ENCODE data around the gene CBLC. TPM values are rescaled to one million over a fixed set of nuclear protein-coding genes. Genes with fewer than 3 reads are reported as not detected.

CBLC gene
- total RNA-seq, 1 donor from 2014 or later: 42.2 TPM

DNA sequence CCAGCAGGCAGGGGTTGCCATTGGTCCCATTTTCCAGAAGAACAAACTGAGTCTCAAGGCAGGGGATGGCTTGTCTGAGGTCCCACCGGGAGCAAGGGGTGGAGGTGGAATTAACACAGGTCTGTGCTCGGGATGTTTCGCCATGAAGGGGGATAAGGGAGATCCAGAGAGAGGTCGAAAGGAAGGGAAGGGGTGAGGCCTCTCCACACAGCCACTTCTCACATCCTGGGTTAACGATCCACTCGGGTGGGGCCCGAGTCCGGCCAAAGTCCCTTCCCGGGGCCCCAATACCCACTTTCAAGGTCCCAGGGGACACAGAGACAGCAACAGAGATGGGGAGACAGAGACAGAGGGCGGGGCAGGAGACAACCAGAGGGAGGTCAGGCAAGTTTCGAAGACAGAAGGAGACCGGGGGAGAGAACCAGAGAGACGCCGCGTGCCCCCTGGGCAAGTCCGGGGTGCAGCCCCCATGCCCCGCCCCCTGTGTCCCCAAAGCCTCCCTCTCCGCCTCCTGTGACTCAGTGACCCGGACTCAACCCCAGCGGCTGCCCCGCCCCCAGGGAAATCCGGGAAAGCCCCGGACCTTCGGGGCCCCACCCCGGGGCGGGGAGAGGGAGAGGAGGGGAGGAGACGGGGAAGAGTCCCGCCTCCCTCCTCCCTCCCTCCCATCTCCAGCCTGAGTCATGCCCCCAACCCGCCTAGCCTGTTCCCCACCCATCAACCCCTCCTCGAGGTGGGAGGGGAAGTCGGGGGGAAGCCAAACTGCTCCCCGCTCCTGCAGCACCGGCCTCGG, 30.5 kb upstream of the CBLC start:
- Histone ChIP-seq H3K9me3 (no peaks in the 10 kb centered on the region), H3K27ac (peak overlapping the region; percentile 93), H3K36me3 (peaks cover 0 to 6% of the 10 kb centered on the region in 2 donors), H3K4me1 (peaks cover 75% of the 10 kb centered on the region), H3K4me3 (peak overlapping the region; percentile 63 to 87), H3K27me3 (no peaks in the 10 kb centered on the region)
- peak in 1 of 2 donors; percentile 70 for TF ChIP-seq POLR2A (IDR thresholded peaks at IDR 0.05)
- TF ChIP-seq, protein P1, sequence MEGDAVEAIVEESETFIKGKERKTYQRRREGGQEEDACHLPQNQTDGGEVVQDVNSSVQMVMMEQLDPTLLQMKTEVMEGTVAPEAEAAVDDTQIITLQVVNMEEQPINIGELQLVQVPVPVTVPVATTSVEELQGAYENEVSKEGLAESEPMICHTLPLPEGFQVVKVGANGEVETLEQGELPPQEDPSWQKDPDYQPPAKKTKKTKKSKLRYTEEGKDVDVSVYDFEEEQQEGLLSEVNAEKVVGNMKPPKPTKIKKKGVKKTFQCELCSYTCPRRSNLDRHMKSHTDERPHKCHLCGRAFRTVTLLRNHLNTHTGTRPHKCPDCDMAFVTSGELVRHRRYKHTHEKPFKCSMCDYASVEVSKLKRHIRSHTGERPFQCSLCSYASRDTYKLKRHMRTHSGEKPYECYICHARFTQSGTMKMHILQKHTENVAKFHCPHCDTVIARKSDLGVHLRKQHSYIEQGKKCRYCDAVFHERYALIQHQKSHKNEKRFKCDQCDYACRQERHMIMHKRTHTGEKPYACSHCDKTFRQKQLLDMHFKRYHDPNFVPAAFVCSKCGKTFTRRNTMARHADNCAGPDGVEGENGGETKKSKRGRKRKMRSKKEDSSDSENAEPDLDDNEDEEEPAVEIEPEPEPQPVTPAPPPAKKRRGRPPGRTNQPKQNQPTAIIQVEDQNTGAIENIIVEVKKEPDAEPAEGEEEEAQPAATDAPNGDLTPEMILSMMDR (IDR thresholded peaks at IDR 0.05): no peak
- TF ChIP-seq POLR2AphosphoS5 (IDR thresholded peaks at IDR 0.05; ENCODE audit: insufficient read depth in 1 of 2, low read depth in 1 of 2): peak; percentile 91 to 95
- intact Hi-C loops (cut with DNase I): no loop called here
- peak; percentile 99 for DNase-seq (ENCODE audit: extremely low spot score in 2 of 2)

DNA sequence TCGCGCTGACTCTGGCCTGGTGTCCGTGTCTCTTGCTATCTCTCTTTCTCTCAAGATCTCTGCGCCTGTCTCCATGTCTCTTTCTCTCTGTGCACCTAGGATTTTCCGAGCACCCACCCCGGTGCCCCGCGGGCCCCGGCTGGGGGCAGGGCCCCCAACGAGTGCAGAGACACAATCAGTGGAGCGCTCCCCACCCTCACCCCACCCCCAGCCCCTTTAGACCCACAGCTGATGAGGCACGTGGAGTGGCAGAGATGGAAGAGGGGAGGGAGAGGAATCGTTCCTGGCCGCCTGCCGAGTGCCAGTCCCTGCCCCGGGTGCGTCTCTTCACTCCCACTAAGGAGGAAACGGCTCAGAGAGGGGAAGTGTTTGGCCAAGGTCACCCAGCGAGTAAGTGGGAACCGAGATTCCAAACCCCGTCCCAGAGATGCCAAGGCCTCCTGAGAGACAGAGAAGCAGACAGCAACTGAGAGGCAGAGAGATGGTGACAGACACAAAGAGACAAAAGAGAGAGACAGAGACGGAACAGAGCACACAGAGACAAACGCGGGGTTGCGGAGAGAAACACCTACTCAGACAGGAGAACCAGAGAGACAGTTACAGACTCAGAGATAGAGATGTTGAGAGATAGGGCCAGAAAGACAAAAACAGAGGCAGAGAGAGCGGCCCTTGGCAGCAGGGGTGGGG, 29.8 kb upstream of the CBLC start:
- Histone ChIP-seq H3K36me3 (peaks cover 0 to 6% of the 10 kb centered on the region in 2 donors), H3K4me3 (peak overlapping the region; percentile 63 to 87), H3K9me3 (no peaks in the 10 kb centered on the region), H3K27ac (peak overlapping the region; percentile 93), H3K27me3 (no peaks in the 10 kb centered on the region), H3K4me1 (peaks cover 75% of the 10 kb centered on the region)
- DNase-seq (ENCODE audit: extremely low spot score in 2 of 2): no peak
- TF ChIP-seq POLR2AphosphoS5 (IDR thresholded peaks at IDR 0.05; ENCODE audit: insufficient read depth in 1 of 2, low read depth in 1 of 2) (peak; percentile 9 to 35), POLR2A (IDR thresholded peaks at IDR 0.05) (no peak)
- intact Hi-C loops (cut with DNase I): loop anchor here (1.0 kb wide), 1 partner anchor 9 kb away; no protein-coding TSS in a partner anchor

DNA sequence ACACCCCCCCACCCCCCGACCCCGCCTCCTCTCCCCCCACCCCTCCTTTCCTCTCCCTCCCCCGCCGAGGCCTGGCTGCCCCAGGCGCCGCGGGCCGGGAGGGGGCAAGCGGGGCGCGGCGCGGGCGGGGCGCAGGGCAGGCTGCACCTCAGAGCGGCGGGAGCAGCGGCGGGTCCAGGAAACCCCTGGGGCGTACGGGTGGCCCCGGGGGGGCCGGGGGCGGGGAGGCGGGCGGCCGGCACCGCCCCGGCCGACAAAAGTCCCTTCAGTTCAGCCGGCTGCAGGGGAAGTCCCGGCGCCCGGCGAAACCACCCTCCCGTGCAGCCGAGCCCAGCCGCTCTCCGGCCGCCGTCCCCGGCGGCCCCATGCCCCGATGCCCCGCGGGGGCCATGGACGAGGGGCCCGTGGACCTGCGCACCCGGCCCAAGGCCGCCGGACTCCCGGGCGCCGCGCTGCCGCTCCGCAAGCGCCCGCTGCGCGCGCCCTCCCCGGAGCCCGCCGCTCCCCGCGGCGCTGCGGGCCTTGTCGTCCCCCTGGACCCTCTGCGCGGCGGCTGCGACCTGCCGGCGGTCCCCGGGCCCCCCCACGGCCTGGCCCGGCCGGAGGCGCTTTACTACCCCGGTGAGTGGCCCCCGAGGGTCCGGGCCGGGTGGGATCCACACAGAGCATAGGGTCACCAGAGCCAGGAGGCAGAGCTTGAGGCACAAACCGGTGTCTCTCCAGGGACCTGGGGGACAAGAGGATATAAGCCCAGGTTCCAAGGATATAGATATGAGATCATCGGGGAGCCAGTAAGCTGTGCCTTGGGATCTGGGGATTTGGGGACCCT, 29.1 kb upstream of the CBLC start, which contains the start of gene BCL3:
TSS of gene BCL3 (plus strand) at position 283 of the 829 bp plus-strand sequence. CDS start at position 366, 83 bp downstream.
- DNase-seq (ENCODE audit: extremely low spot score in 2 of 2): no peak
- intact Hi-C loops (cut with DNase I): loop anchor here (1.0 kb wide), 1 partner anchor 9 kb away; no protein-coding TSS in a partner anchor
- Histone ChIP-seq H3K36me3 (peaks cover 0 to 6% of the 10 kb centered on the region in 2 donors), H3K9me3 (no peaks in the 10 kb centered on the region), H3K4me3 (peak within 1 kb of the TSS; percentile 63 to 87), H3K27ac (peak within 1 kb of the TSS; percentile 93), H3K4me1 (peaks cover 75% of the 10 kb centered on the region), H3K27me3 (no peaks in the 10 kb centered on the region)
- TF ChIP-seq, protein P1 (IDR thresholded peaks at IDR 0.05): no peak
- no peak for TF ChIP-seq POLR2AphosphoS5 (IDR thresholded peaks at IDR 0.05; ENCODE audit: insufficient read depth in 1 of 2, low read depth in 1 of 2)
- peak in 1 of 2 donors; percentile 23 for TF ChIP-seq POLR2A (IDR thresholded peaks at IDR 0.05)

DNA sequence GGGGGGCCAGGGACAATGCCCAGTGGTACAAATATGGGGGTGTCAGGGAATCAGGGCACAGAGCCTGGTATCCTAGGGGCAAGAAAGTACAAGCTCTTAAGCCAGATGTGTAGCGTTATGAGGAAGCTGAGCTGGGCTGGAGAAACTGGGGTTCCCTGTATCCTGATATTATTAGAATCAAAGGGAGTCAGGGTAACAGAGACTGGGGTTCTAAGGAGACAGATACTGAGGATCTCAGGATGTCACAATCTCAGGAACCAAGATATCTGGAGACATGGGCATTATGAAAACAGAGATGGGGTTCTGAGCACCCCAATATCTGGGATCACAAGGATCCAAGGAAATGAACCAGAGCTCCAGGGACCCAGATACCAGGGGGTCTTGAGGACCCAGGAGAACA, 28.4 kb upstream of the CBLC start:
- H3K4me1 ChIP-seq: peaks cover 78% of the 10 kb centered on the region
- H3K4me3 ChIP-seq: peak overlapping the region; percentile 63 to 87
- DNase-seq (ENCODE audit: extremely low spot score in 2 of 2): no peak
- peaks cover 0 to 6% of the 10 kb centered on the region in 2 donors for H3K36me3 ChIP-seq
- H3K9me3 ChIP-seq: no peaks in the 10 kb centered on the region
- H3K27ac ChIP-seq: peak overlapping the region; percentile 93
- H3K27me3 ChIP-seq: no peaks in the 10 kb centered on the region
- intact Hi-C loops (cut with DNase I): no loop called here
- TF ChIP-seq, protein P1 (IDR thresholded peaks at IDR 0.05): no peak
- TF ChIP-seq POLR2AphosphoS5 (IDR thresholded peaks at IDR 0.05; ENCODE audit: insufficient read depth in 1 of 2, low read depth in 1 of 2) (no peak), POLR2A (IDR thresholded peaks at IDR 0.05) (no peak)

DNA sequence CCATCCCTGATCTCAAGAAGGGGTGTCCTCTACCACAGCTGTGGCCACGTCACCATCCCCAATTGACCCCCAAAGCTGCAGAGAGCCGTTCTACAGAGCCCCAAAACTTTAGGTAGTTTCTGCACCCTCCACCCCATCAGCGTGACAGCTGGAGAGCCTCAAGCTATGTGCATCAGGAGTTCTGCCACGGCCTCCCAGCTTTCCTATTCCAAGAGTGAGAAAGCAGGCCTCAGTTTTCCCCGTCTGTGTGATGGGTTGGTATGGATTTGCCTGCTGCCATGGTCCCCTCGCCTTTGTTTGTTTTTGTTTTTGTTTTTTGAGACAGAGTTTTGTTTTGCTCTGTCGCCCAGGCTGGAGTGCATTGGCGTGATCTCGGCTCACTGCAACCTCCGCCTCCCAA, 27.7 kb upstream of the CBLC start:
- H3K27ac ChIP-seq: peak overlapping the region; percentile 93
- H3K27me3 ChIP-seq: no peaks in the 10 kb centered on the region
- intact Hi-C loops (cut with DNase I): no loop called here
- TF ChIP-seq, protein P1 (IDR thresholded peaks at IDR 0.05): no peak
- TF ChIP-seq POLR2A (IDR thresholded peaks at IDR 0.05) (no peak), POLR2AphosphoS5 (IDR thresholded peaks at IDR 0.05; ENCODE audit: insufficient read depth in 1 of 2, low read depth in 1 of 2) (no peak)
- no peak for DNase-seq (ENCODE audit: extremely low spot score in 2 of 2)
- H3K4me1 ChIP-seq: peaks cover 77% of the 10 kb centered on the region
- peak overlapping the region; percentile 63 to 87 for H3K4me3 ChIP-seq
- no peaks in the 10 kb centered on the region for H3K9me3 ChIP-seq
- H3K36me3 ChIP-seq: peaks cover 0 to 6% of the 10 kb centered on the region in 2 donors
